GM21526 (cell line): ENCODE data around the gene MAP1LC3A.

Experiments
- ATAC-seq: cut with Tn5 transposase; IDR thresholded peaks from one replicate; pipeline ENCODE4 v1.9.1; 2021; ENCODE audit warnings: moderate library complexity; ENCODE audit not compliant: unreplicated experiment, low FRiP score

The MAP1LC3A gene

DNA sequence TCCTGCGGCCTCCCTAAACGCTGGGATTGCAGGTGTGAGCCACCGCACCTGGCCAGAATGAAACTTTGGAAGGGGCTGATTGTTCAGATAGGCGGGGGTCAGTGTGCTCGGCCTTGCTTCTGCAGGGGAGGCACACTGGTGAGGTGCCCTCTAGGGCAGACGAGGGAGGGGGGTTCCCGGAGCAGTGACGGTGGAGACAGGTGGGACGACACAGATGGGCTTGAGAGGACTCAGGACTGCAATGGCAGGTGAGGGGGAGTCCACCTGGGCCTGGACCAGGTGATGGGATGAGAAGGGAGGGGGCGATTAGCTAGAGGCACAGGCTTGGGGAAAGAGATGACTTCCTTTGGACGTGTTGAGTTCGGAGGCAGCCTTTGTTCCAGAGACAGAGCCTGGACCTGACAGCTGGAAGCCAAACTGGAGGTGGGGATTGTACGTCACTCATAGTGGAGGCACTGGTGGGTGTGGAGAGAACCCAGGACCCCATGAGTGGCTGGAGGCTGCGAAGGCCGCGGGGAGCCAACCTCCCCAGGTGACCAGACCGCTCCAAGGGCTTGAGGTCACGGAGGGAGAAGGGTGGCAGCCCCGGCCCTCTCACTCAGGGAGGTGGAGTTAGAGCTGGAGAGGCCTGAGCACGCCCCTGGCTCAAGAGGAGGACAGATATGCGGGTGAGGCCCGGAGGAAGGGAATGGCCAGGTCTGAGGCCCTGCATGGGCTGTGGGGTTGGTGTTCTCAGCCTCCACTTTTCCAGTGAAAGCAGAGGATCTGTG is 10.5 kb upstream of the MAP1LC3A start:
- no peak for ATAC-seq

DNA sequence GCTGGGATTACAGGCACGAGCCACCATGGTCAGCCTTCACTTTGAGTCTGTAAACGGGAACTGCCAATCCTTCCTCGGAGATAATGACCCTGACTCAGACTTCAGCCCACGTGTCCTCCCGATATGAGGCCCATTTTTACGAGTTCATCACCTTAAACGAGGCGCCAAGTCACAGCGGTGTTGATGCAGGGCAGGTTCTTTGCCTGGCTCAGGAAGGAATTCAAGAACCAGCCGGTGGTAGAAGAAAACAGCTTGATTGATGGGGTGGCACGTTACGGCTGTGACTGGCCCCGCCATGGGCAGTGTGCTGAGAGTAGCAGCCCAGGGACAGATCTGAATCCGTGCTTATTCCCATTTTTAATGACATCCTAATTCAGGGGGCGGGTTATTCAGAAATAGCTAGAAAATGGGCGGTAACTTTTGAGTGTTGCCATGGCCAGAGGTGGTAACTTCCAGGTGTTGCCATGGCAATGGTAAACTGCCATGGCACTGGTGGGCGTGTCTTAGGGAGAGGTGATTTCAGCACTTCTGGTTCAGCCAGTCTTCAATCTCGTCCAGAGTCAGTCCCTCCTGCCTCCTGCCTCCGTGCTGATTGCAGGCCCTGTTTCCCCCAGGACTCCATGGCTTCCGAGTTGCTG is 9.1 kb upstream of the MAP1LC3A start:
- no peak for ATAC-seq

DNA sequence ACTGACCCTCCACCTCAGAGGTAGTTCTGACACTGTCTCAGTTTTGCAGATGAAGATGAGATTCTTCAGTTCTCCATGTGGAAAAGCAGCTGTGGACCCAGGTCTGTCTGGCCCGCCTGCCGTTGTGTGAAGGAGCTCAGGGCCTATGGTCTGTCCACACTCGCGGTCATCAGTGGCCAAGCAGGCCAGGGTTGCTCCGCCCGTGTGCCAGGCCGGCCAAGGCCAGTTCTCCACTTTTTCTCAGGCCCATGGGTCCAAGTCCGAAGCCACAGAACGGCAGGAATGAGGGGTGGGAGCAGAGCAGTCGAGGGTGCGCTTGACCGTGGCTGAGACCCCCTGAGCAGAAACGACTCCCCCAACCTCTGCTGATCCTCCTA is 8.6 kb upstream of the MAP1LC3A start:
- ATAC-seq: no peak

DNA sequence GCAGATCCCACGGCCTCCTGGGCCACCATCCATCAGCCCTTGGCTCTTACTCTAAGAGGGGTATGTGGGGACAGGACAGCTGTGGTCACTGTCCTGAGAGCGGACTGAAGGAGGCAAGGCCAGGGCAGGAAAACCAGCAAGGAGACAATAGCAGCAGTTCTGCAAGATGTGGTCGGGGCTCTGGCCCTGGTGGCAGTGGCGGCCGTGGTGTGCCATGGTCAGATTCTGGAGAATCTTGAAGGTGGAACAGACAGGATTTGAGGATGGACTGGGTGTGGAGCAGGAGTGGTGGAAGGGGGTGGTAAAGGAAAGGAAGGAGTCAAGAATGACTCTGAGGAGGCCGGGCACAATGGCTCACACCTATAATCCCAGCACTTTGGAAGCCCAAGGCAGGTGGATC is 5.9 kb upstream of the MAP1LC3A start:
- no peak for ATAC-seq

DNA sequence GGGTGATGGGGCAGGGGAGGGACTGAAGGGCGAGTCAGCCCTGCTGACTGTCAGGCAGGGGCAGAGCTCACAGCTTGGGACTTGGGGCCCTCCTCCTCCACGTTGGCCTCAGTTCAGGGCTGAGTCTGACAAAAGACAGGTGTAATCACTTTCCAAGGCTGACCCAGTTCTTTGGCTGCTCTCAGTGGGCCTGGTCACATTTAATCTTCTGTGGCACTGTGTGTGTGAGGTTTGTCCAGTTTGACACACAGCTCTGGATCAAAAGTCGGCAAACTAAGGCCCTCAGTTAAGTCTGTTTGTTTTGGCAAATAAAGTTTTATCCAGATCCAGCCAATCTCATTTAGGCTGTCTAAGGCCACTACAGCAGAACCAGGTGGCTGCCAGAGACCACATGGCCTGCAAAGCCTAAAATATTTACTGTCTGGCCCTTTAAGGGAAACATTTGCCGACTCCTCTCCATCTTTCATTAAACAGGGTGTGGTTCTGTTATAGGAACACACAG is 5.1 kb upstream of the MAP1LC3A start:
- ATAC-seq: no peak

DNA sequence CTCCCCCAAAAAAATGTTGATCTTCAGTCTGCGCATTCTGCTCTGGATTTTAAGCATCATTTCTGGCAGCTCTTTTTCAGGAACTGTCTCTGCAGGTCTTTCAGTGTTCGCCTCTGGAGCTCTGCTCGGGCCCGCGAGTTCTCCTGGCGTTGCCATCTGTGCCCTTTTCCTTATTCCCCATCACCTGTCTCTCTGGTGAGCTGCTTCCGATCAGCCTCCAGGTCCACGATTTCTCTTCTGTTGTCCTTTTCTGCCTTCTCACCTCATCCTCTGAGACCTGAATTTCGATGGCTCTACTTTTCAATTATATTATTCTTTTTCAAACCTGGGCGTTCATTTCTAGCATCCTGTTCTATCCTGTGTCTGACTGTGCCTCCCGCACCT is 590 bp upstream of the MAP1LC3A start:
- no peak for ATAC-seq

DNA sequence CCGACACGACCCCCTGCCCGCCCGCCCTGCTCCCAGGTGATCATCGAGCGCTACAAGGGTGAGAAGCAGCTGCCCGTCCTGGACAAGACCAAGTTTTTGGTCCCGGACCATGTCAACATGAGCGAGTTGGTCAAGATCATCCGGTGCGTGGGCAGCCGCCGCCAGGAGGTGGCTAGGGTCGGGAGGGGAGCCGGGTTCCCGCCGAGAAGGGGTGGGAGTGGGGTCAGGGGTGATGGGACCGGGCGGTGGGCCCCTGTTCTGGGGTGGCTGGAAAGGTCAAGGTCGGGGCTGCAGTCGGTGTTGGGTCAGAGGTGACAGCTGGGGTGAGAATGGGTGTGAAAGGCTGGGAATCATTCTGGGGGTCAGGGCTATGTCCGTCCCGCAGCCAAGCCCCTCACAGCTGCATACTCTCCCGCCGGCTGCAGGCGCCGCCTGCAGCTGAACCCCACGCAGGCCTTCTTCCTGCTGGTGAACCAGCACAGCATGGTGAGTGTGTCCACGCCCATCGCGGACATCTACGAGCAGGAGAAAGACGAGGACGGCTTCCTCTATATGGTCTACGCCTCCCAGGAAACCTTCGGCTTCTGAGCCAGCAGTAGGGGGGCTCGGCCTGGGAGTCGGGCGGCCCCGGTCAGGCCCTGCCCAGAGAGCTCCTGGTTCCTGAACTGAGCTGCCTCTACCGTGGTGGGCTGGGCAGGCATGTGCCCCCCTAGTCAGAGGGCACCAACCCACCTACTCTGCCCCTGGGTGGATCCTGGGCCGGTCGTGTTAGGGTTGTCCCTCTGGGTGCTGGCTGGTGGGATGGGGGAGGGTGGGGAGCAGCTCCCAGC is 1.0 kb downstream of the MAP1LC3A start:
- no peak for ATAC-seq

DNA sequence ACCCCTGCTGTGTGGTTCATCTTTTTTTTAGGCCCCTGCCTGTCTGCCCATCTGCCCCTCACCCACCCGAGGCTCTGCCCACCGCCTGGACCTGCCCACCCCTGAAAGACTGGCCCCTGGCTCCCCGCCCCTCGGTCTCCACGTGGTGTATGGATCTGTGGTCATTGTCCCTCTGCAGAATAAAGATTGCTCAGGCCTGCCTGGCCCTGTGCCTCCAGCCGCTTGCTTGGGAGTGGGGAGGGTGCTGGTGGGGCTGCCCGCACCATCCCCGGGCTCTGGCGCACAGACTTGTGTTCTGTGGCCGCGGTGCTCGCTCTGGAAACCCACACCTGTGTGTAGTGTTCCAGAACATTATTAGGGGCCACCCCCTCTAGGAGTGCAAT is 1.6 kb downstream of the MAP1LC3A start:
- ATAC-seq: no peak

DNA sequence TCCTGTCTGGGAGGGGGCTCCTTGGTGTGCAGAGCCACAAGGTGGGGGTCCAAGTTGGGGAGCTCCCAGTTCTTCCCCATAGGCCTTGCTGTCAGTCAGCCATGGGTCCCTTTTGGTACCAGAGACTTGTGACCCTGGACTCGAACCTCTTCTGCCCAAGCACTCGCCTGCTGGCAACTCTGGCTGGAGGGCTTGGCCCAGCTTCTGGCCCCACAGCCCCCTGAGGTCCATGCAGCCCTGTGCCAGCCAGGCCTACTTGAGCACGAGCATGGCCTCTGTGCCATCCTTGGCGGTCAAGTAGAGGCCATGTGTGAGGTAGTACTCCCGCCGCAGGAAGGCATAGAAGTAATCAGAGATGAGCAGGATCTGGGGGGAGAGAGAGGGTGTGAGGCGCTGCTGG is 2.1 kb downstream of the MAP1LC3A start:
- no peak for ATAC-seq

DNA sequence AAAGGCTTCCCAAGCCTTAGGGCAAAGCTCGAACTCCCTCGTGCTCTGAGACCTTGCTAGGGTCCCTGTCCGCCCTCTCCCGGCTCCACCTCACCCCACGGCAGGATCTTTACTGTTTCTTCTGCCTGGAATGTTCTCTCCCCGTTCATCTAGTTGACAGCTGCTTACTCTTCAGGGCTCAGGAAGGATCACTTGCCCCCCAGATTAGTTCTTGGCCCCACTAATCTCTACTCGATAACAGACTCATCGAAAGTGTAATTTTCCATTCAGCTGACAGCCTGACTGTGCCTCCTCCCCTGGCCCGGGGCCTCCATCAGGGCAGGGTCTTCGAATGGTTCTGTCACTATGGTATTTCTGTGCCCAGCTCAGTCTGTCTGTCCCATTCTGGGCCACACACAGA is 3.1 kb downstream of the MAP1LC3A start:
- no peak for ATAC-seq

DNA sequence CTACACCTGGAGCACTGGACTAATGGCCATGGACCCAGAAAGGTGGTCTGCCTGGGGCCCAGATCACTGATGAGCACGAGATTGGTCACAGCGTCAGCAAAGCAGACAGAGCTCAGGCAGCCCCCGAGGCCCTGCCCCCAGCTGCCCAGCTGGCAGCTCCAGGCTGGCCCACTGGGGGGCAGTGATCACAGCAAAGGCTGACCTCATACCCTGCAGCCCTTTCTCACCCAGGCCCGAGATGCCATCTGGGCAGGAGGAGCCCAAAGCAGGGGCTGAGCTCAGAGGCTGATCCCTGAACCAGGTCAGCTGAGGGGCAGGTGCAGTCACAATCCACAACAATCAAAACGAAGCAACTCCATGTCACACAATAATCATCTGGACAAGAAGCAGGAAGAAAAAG is 4.1 kb downstream of the MAP1LC3A start:
- ATAC-seq: no peak

DNA sequence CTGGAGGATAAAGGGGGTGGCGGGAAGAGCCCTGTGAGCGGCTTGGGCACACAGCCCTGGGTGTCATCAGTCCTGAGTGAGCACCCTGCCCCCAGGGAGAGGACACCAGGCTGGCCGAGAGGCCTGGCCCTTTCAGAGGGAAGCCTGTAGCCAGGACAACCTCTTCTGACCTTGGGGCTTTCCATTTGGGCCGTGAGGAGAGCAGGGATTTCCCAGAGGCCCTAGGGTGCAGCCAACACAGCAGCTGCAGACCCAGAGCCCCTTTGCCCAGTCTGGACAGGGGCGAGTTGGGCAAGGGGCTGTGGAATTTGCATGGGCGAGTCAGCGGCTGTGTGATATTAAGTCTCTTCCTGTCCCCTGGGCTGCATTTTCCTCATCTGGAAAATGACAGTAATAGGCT is 6.3 kb downstream of the MAP1LC3A start:
- no peak for ATAC-seq

DNA sequence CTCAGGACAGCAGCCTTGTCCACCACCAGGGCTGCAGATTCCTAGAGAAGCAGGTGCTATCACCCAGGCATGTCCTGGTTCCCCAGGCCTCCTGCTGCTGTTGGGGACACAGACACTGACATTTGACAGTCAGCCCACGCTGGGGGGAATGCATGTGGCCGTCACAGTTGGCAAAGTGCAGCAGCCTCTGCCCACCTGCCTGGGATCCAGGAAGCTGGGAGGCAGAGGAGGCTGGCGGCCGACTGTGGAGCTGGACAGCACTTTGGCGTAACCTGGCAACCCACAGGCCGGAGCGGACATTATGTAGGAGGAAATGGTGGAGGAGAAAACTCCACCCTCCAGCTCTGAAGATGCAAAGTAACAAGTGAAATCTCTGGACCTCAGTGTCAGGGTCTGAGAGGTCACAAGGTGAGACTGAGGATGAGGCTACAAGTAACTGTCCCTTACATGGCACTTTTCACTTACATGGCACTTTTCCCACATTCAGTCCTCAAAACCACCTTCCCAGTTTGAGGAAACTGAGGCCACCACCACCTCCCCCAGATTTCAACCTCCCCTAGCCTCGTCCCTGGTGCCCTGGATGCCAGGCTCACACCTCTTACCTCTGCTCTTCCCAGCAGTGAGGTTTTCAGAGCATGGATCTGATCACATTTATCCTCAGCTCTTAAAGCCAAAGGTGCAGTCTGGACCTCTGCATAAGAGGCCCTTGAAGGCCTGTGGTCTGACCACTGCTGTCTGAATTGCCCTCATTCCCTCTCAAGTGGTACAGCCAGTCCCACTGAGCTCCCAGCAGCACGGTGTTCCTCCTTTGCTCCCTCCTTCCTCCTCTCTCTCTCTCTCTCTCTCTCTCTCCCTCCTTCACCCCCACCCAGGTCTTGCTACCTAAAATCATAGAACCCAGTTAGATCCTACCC is 8.7 kb downstream of the MAP1LC3A start:
- no peak for ATAC-seq

DNA sequence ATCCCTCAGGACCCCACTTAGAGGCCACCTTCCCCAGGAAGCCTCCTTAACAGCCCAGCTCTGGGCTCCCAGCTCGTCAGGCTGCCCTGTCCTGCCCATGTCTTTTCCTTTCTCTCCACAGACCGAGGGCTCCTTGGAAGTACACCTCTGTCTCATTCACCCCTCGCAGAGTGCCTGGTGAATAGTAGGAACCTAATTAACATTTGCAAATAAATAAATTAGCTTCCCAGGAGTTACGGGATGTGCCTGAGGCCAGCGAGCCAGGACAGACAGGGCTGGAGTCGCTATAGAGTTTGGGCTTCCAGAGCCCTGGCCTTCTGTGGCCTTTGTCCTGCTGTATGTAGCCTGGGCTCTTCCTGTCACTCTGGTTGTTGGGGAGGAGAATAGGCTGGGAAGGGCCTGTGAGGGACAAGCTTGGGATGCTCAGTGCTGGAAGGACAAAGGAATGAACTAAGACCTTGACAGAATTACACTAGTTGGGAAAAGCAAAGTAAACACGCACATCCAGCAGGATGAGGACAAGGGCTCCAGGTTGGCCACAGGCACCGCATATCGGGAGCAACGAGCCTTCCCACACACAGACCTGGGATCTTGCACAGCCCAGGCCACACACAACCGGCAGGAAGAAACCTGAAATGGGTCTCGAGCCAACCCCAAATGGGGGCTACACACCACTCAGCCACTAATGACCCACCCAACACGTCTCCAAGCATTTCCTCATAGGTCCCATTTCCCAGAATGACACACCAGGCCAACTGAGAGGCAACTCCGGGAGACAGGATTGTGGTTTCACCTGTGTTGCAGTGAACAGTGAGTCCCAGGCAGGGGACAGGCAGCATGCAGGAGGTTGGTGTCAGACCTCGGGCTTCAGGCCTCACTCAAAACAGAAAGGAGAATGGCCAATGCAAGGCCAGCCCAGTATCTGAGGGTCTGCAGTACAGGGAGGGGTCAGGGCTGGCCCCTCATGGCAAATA is 9.7 kb downstream of the MAP1LC3A start:
- no peak for ATAC-seq

DNA sequence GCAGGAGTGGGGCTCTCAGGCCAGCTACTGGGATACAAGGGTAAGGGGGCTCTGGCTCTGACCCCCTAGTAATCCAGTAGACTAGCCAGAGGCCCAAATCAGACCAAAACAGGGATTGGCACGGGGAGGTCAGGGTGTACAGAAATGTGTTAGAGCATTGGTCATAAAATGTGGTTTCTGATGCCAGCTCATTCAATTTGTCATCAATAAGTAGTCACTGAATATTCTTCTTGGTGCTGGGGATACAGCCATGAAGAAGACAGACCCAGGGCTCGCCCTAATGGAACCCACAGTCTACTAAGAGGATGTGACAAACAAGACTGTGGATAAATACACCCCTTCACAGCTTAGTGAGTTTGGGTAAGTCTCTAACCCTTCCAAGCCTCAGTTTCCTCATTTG is 11.1 kb downstream of the MAP1LC3A start:
- no peak for ATAC-seq

DNA sequence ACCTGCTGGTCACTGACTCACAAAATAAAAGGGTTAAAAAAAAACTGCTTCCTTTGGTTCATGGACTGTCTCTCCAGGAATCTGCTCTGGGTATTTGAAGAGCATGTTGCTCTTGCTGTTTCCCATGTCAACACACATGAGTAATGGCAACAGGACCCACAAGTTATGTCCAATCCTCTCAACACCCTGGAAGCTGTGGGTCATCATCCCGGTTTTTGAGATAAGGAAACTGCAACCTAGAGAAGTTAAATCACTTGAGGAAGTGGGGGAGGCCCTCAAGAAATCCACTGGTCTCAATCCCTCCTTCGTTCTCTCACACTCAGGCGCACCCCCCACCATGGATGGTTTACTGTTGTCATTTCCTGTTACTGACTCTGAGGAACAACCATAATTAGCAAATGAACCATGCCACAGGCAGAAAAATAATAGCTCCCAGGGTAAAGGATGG is 12.4 kb downstream of the MAP1LC3A start:
- no peak for ATAC-seq

DNA sequence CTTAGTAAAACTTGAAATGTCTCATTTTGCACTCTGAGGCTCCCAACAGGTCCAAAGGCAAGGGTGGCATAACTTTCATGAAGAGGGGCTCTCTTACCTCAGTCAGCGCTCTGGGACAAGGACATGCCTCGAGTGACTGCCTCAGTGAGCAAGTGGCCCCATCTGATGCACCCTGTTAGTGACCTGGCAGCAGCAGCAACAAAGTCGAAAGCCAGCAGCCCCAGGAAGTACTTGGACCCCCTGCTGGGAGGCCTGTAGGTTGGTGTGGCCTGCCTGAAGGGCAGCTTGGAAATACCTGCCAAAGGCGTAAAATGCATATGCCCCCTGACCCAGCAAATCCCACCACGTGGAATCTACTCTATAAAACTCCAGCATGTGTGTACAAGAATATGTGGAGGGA is 13.2 kb downstream of the MAP1LC3A start:
- ATAC-seq: no peak

DNA sequence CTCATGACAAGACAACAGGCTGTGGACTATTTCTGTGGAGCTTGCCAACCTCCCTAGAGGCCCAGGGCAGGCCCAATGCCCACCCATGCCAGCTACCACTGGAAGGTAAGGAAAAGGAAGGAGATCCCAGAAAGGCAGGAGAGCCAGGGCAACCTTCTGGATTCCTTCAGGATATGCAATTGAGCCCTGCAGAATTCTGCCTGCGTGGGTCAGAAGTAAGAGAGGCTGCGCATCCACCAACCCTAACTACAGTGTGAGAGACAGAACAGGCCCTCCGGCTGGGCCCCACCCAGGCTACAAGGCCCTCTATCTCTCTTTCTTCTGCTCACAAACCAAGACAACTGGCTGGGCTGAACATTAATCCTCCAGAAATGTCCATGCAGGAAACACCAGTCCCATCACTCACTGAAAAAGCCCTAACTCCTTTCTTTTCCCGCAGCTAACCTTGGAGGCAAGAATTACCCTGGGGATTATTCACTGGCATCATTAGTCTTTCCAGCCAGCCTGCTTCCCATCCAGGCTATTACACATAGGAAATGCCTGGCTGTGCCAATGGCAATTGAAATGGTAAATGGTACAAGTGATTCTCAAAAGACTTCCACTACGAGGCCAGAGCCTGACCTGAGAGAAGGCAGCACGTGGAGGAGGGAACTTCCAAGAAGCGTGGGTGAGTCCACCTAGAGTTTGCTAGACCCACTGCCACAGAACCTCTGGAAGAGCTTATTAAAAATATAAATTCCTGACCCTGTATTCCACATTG is 15.2 kb downstream of the MAP1LC3A start:
- ATAC-seq: no peak

DNA sequence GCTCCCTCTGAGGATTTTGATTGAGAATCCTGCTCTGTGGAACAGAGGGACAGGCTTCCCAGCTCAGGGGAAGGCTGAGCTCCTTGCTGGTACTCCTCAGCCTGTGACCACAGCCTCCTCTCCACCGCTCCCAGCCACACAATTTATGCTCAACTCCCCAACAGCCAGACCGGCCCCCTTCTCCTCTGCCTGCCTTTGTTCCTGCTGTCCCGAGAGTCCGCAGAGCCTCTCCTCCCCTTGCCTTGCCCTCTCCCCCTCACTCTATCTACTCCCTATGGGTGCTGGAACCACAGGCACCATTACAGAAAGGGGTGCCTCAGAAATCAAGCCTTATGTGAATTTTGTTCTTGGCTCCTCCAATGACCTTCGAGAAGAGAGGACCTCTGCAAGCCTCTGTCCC is 15.9 kb downstream of the MAP1LC3A start:
- ATAC-seq: no peak
